Activated CD8-positive, alpha-beta memory T cell treated with anti-CD3 and anti-CD28 coated beads, Interleukin-2, amount 10 ng/mL, durations not matched to agents 7 days and 5 days (primary cell): ENCODE measurements around the gene SUCLG2. TPM values are rescaled to one million over a fixed set of nuclear protein-coding genes. Genes with fewer than 3 reads are reported as not detected.

Experiments used
- ATAC-seq: fragments of 150-1000 bp; cut with Tn5 transposase; one replicate; pipeline ENCODE4 v1.10.0; 2021; ENCODE audit warnings: moderate library complexity
- CTCF ChIA-PET: fragments of 350-600 bp; sonication (Branson Sonifier 250); formaldehyde crosslinking; loops from one replicate; lab custom pipeline; 2021; ENCODE audit warnings: antibody characterized with exemption; lab: Charles Lee
- DNase-seq: peaks from one replicate; pipeline ENCODE4 v3.0.0-alpha.2; 2020
- H3K27ac Mint-ChIP-seq: one replicate; pipeline ENCODE4 v1.8.0; 2021; ENCODE audit warnings: mild to moderate bottlenecking, mixed read lengths
- H3K27me3 Mint-ChIP-seq: one replicate; pipeline ENCODE4 v1.8.0; 2021; ENCODE audit warnings: mixed read lengths
- H3K36me3 Mint-ChIP-seq: one replicate; pipeline ENCODE4 v1.8.0; 2021; ENCODE audit warnings: mild to moderate bottlenecking, mixed read lengths
- H3K4me1 Mint-ChIP-seq: one replicate; pipeline ENCODE4 v1.8.0; 2021; ENCODE audit warnings: mixed read lengths
- H3K4me3 Mint-ChIP-seq: one replicate; pipeline ENCODE4 v1.8.0; 2021; ENCODE audit warnings: mild to moderate bottlenecking, moderate library complexity, mixed read lengths
- H3K9me3 Mint-ChIP-seq: one replicate; pipeline ENCODE4 v1.8.0; 2022; ENCODE audit warnings: low read depth, mixed read lengths
- total RNA-seq, 2 experiments: library from RNA; stranded (reverse); gene quantifications; one replicate each; pipeline ENCODE4 v1.2.3, GENCODE V29; 2021

The SUCLG2 gene
- total RNA-seq, 2 experiments from 2014 or later, result 45.6 to 61.4 TPM

- no peak for DNase-seq
- Mint-ChIP-seq H3K27me3 (no peaks in the 10 kb centered on the region), H3K4me3 (no peak overlapping the region), H3K4me1 (peaks cover 24% of the 10 kb centered on the region), H3K36me3 (peaks cover 80% of the 10 kb centered on the region), H3K9me3 (no peaks in the 10 kb centered on the region), H3K27ac (no peak overlapping the region)
- ATAC-seq, result no peak
- CTCF ChIA-PET, result no interaction called here
Measured at GRCh38 chr3:67646586-67647234, 7.7 kb downstream of the SUCLG2 start.

- peaks cover 17% of the 10 kb centered on the region for H3K4me1 Mint-ChIP-seq
- DNase-seq (no peak), ATAC-seq (no peak)
- no peak overlapping the region for H3K27ac Mint-ChIP-seq
- H3K4me3 Mint-ChIP-seq, result no peak overlapping the region
- no peaks in the 10 kb centered on the region for H3K27me3 Mint-ChIP-seq
- peaks cover 80% of the 10 kb centered on the region for H3K36me3 Mint-ChIP-seq
- no peaks in the 10 kb centered on the region for H3K9me3 Mint-ChIP-seq
- CTCF ChIA-PET, result no interaction called here
Measured at GRCh38 chr3:67644827-67645226, 9.6 kb downstream of the SUCLG2 start.

GRCh38 chr3:67642734-67643133 is 11.7 kb downstream of the SUCLG2 start:
- peaks cover 77% of the 10 kb centered on the region for H3K36me3 Mint-ChIP-seq
- H3K4me1 Mint-ChIP-seq, result peaks cover 10% of the 10 kb centered on the region
- CTCF ChIA-PET, result interaction anchor here (0.7 kb wide), 1 partner anchor 12 kb away, joined by 3 read pairs; the partner anchor contains the start of gene SUCLG2
- H3K27ac Mint-ChIP-seq, result no peak overlapping the region
- no peak for DNase-seq
- no peak overlapping the region for H3K4me3 Mint-ChIP-seq
- H3K9me3 Mint-ChIP-seq, result no peaks in the 10 kb centered on the region
- ATAC-seq, result no peak
- no peaks in the 10 kb centered on the region for H3K27me3 Mint-ChIP-seq

- Mint-ChIP-seq H3K4me3 (no peak overlapping the region), H3K4me1 (peaks cover 13% of the 10 kb centered on the region), H3K9me3 (no peaks in the 10 kb centered on the region), H3K27me3 (no peaks in the 10 kb centered on the region), H3K27ac (no peak overlapping the region), H3K36me3 (peaks cover 76% of the 10 kb centered on the region)
- ATAC-seq (no peak), DNase-seq (no peak)
- CTCF ChIA-PET, result no interaction called here
Measured at GRCh38 chr3:67642190-67642589, 12.2 kb downstream of the SUCLG2 start.

GRCh38 chr3:67641451-67641850 is 13.0 kb downstream of the SUCLG2 start:
- Mint-ChIP-seq H3K27ac (no peak overlapping the region), H3K4me1 (peaks cover 13% of the 10 kb centered on the region), H3K36me3 (peaks cover 76% of the 10 kb centered on the region), H3K9me3 (no peaks in the 10 kb centered on the region), H3K4me3 (no peak overlapping the region), H3K27me3 (no peaks in the 10 kb centered on the region)
- CTCF ChIA-PET, result interaction anchor here (1.0 kb wide), 1 partner anchor 9 kb away, joined by 3 read pairs; no protein-coding TSS in a partner anchor
- ATAC-seq, result no peak
- no peak for DNase-seq

GRCh38 chr3:67640023-67640660 is 14.3 kb downstream of the SUCLG2 start:
- no peak for DNase-seq
- Mint-ChIP-seq H3K27me3 (no peaks in the 10 kb centered on the region), H3K4me1 (peaks cover 19% of the 10 kb centered on the region), H3K4me3 (no peak overlapping the region), H3K9me3 (no peaks in the 10 kb centered on the region), H3K36me3 (peaks cover 75% of the 10 kb centered on the region), H3K27ac (no peak overlapping the region)
- no peak for ATAC-seq
- CTCF ChIA-PET, result interaction anchor here (1.0 kb wide), 1 partner anchor 11 kb away, joined by 3 read pairs; no protein-coding TSS in a partner anchor

GRCh38 chr3:67637255-67637900 is 17.0 kb downstream of the SUCLG2 start:
- Mint-ChIP-seq H3K27ac (no peak overlapping the region), H3K4me3 (no peak overlapping the region), H3K36me3 (peaks cover 65% of the 10 kb centered on the region), H3K9me3 (no peaks in the 10 kb centered on the region), H3K4me1 (peaks cover 24% of the 10 kb centered on the region), H3K27me3 (no peaks in the 10 kb centered on the region)
- CTCF ChIA-PET, result no interaction called here
- ATAC-seq (no peak), DNase-seq (no peak)

GRCh38 chr3:67635806-67636205 is 18.6 kb downstream of the SUCLG2 start:
- Mint-ChIP-seq H3K27ac (no peak overlapping the region), H3K36me3 (peaks cover 58% of the 10 kb centered on the region), H3K4me3 (no peak overlapping the region), H3K4me1 (peaks cover 18% of the 10 kb centered on the region), H3K27me3 (no peaks in the 10 kb centered on the region), H3K9me3 (no peaks in the 10 kb centered on the region)
- no peak for DNase-seq
- no peak for ATAC-seq
- CTCF ChIA-PET, result no interaction called here

- H3K27ac Mint-ChIP-seq, result no peak overlapping the region
- peaks cover 57% of the 10 kb centered on the region for H3K36me3 Mint-ChIP-seq
- peaks cover 18% of the 10 kb centered on the region for H3K4me1 Mint-ChIP-seq
- CTCF ChIA-PET, result interaction anchor here (1.0 kb wide), 1 partner anchor 14 kb away, joined by 3 read pairs; no protein-coding TSS in a partner anchor
- no peaks in the 10 kb centered on the region for H3K9me3 Mint-ChIP-seq
- DNase-seq (no peak), ATAC-seq (no peak)
- no peak overlapping the region for H3K4me3 Mint-ChIP-seq
- no peaks in the 10 kb centered on the region for H3K27me3 Mint-ChIP-seq
Measured at GRCh38 chr3:67635257-67635656, 19.2 kb downstream of the SUCLG2 start.

GRCh38 chr3:67630666-67631362 is 23.6 kb downstream of the SUCLG2 start:
- DNase-seq (no peak), ATAC-seq (no peak)
- Mint-ChIP-seq H3K27ac (no peak overlapping the region), H3K4me3 (no peak overlapping the region), H3K36me3 (peaks cover 53% of the 10 kb centered on the region), H3K27me3 (no peaks in the 10 kb centered on the region), H3K4me1 (peaks cover 12% of the 10 kb centered on the region), H3K9me3 (peaks cover 2% of the 10 kb centered on the region)
- CTCF ChIA-PET, result no interaction called here

- no peaks in the 10 kb centered on the region for H3K27me3 Mint-ChIP-seq
- DNase-seq (no peak), ATAC-seq (no peak)
- H3K4me3 Mint-ChIP-seq, result no peak overlapping the region
- H3K9me3 Mint-ChIP-seq, result peaks cover 2% of the 10 kb centered on the region
- no peak overlapping the region for H3K27ac Mint-ChIP-seq
- peaks cover 2% of the 10 kb centered on the region for H3K4me1 Mint-ChIP-seq
- CTCF ChIA-PET, result no interaction called here
- H3K36me3 Mint-ChIP-seq, result peaks cover 61% of the 10 kb centered on the region
Measured at GRCh38 chr3:67624687-67625086, 29.7 kb downstream of the SUCLG2 start.

GRCh38 chr3:67624078-67624477 is 30.3 kb downstream of the SUCLG2 start:
- H3K27me3 Mint-ChIP-seq, result no peaks in the 10 kb centered on the region
- H3K27ac Mint-ChIP-seq, result no peak overlapping the region
- peaks cover 64% of the 10 kb centered on the region for H3K36me3 Mint-ChIP-seq
- no peak for DNase-seq
- ATAC-seq, result no peak
- no peak overlapping the region for H3K4me3 Mint-ChIP-seq
- H3K9me3 Mint-ChIP-seq, result peaks cover 2% of the 10 kb centered on the region
- peaks cover 2% of the 10 kb centered on the region for H3K4me1 Mint-ChIP-seq
- CTCF ChIA-PET, result no interaction called here

GRCh38 chr3:67622652-67623051 is 31.8 kb downstream of the SUCLG2 start:
- CTCF ChIA-PET, result no interaction called here
- H3K9me3 Mint-ChIP-seq, result peaks cover 2% of the 10 kb centered on the region
- no peaks in the 10 kb centered on the region for H3K27me3 Mint-ChIP-seq
- no peak overlapping the region for H3K27ac Mint-ChIP-seq
- ATAC-seq (no peak), DNase-seq (no peak)
- H3K36me3 Mint-ChIP-seq, result peaks cover 60% of the 10 kb centered on the region
- H3K4me3 Mint-ChIP-seq, result no peak overlapping the region
- H3K4me1 Mint-ChIP-seq, result peaks cover 2% of the 10 kb centered on the region
